Cardiac muscle cell (in vitro differentiated cells and primary cell): Measurements from ENCODE around the gene DYTN. TPM values are rescaled to one million over a fixed set of nuclear protein-coding genes. Genes with fewer than 3 reads are reported as not detected.

ENCODE experiments used
- DNase-seq, 2 donors: peaks; one replicate each; pipeline versions ENCODE4 v3.0.0 to v3.0.0-alpha.2; 2010 to 2017; ENCODE audit warnings: low read depth in 1 of 2, low spot score in 1 of 2
- H3K27ac ChIP-seq: fragments of 200-600 bp; sonication (generic); 2 replicates; pipeline ENCODE4 v1.5.1; 2016
- H3K27me3 ChIP-seq: fragments of 200-600 bp; sonication (generic); 2 replicates; pipeline ENCODE4 v1.6.0; 2016; ENCODE audit warnings: control low read depth
- H3K36me3 ChIP-seq: fragments of 200-600 bp; sonication (generic); 2 replicates; pipeline ENCODE4 v1.5.1; 2016; ENCODE audit warnings: control low read depth
- H3K4me1 ChIP-seq: fragments of 200-600 bp; sonication (generic); 2 replicates; pipeline ENCODE4 v1.8.1; 2017; ENCODE audit warnings: low read depth, mild to moderate bottlenecking, mixed run types
- H3K4me3 ChIP-seq: fragments of 200-600 bp; sonication (generic); 2 replicates; pipeline ENCODE4 v1.5.1; 2016; ENCODE audit warnings: mild to moderate bottlenecking
- H3K9me3 ChIP-seq: fragments of 200-600 bp; sonication (generic); 2 replicates; pipeline ENCODE4 v1.5.1; 2017; ENCODE audit warnings: low read depth, mild to moderate bottlenecking, control low read depth
- polyA plus RNA-seq: library from polyadenylated mRNA; unstranded; fragments of >200 nt; fragmentation: Nextera tagmentation; extraction: Ambion mirVana; gene quantifications from 2 replicates; pipeline ENCODE4 v1.2.1, GENCODE V29; 2016
- total RNA-seq: library from RNA; depleted of rRNA; stranded (reverse); fragments of >200 nt; gene quantifications from 2 replicates; pipeline ENCODE4 v1.2.3, GENCODE V29; 2016
- TF ChIP-seq, protein P1 (sequence below): IDR thresholded peaks from 2 replicates; pipeline ENCODE4 v1.5.1; 2012; ENCODE audit warnings: low read depth, mild to moderate bottlenecking, low read length

The DYTN gene, protein sequence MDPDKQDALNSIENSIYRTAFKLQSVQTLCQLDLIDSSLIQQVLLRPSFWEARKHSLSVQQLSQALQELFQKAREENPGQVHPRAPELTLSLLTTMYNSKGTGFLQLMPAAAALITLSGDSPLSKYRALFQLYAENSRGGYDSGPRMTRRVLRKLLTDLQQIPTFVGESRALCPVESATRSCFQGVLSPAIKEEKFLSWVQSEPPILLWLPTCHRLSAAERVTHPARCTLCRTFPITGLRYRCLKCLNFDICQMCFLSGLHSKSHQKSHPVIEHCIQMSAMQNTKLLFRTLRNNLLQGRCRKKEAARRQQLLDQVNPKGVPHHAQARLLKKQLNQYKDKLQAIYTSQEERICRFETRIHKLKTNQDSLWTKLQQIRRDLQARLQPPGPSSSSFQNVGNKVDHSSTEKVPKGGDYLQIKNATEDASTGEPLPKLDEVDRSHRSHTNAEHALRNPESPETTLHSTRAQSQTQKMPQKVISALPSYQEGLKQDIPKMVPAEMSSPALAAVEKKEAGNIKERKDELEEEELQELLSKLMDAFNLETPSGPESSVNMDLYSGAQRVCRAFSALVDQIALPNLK
- total RNA-seq (not detected in 2 replicates), polyA plus RNA-seq (not detected in 2 replicates)

DNA sequence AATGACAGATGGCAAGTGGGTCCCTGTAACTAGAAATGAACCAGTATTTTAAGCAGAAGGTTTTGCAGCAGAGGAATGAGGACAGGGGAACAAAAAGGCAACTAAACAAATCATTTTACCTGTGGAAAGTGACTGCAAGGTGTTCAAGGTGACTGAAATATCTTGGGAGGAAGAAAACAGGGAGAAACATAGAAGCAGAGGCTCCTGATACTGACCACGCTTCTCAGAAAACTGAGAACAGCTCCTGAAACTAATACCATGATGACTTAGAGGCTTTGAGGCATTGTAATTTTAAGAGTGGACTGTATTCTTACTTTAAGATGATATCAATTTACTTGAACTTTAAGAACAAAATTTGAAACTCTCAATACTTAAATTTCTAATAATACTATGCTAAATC is at the start of gene DYTN:
TSS of gene DYTN (minus strand) at position 101 of the 400 bp plus-strand sequence. CDS start 117 bp downstream, outside the sequence.
- Histone ChIP-seq H3K27me3 (peaks cover 2% of the 10 kb centered on the region), H3K9me3 (no peaks in the 10 kb centered on the region), H3K4me3 (no peak within 1 kb of the TSS), H3K36me3 (no peaks in the 10 kb centered on the region), H3K4me1 (no peaks in the 10 kb centered on the region), H3K27ac (no peak within 1 kb of the TSS)
- no peak for DNase-seq
- TF ChIP-seq, protein P1, sequence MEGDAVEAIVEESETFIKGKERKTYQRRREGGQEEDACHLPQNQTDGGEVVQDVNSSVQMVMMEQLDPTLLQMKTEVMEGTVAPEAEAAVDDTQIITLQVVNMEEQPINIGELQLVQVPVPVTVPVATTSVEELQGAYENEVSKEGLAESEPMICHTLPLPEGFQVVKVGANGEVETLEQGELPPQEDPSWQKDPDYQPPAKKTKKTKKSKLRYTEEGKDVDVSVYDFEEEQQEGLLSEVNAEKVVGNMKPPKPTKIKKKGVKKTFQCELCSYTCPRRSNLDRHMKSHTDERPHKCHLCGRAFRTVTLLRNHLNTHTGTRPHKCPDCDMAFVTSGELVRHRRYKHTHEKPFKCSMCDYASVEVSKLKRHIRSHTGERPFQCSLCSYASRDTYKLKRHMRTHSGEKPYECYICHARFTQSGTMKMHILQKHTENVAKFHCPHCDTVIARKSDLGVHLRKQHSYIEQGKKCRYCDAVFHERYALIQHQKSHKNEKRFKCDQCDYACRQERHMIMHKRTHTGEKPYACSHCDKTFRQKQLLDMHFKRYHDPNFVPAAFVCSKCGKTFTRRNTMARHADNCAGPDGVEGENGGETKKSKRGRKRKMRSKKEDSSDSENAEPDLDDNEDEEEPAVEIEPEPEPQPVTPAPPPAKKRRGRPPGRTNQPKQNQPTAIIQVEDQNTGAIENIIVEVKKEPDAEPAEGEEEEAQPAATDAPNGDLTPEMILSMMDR, result no peak

DNA sequence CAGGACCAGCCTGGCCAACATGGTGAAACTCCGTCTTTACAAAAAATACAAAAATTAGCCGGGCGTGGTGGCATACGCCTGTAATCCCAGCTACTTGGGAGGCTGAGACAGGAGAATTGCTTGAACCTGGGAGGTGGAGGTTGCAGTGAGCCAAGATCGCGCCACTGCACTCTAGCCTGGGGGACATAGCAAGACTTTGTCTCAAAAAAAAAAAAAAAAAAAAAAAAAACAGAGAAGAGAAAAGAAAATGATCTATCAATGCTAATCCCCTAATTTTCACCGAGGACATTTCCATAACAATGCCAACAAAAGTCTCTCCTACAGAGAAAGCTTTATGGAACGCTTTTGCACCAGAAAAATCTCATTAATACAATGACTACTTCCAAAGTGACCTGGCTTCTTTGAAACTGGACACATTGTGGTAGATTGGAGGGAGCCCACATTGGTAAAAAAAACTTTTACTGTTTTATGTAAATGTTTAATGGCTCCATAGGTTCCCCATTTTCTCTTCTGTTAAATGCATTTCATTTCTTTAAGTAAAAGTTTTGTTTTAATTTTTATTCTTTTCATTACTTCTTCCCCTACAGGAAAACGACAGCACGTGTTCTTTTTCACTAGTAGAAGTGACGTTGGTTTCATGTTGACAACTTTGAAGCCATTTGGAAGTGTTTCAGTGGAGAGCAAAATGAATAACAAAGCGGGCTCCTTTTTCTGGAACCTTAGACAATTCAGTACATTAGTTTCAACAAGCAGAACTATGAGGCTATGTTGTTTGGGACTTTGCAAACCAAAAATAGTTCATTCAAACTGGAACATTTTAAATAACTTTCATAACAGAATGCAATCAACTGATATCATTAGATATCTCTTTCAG is 48.1 kb upstream of the DYTN start:
- H3K27ac ChIP-seq, result peak overlapping the region; percentile 85
- no peak for DNase-seq
- peaks cover 12% of the 10 kb centered on the region for H3K36me3 ChIP-seq
- no peaks in the 10 kb centered on the region for H3K9me3 ChIP-seq
- H3K27me3 ChIP-seq, result peaks cover 25% of the 10 kb centered on the region
- TF ChIP-seq, protein P1, result no peak
- peak overlapping the region; percentile 75 for H3K4me3 ChIP-seq
- H3K4me1 ChIP-seq, result peaks cover 10% of the 10 kb centered on the region

DNA sequence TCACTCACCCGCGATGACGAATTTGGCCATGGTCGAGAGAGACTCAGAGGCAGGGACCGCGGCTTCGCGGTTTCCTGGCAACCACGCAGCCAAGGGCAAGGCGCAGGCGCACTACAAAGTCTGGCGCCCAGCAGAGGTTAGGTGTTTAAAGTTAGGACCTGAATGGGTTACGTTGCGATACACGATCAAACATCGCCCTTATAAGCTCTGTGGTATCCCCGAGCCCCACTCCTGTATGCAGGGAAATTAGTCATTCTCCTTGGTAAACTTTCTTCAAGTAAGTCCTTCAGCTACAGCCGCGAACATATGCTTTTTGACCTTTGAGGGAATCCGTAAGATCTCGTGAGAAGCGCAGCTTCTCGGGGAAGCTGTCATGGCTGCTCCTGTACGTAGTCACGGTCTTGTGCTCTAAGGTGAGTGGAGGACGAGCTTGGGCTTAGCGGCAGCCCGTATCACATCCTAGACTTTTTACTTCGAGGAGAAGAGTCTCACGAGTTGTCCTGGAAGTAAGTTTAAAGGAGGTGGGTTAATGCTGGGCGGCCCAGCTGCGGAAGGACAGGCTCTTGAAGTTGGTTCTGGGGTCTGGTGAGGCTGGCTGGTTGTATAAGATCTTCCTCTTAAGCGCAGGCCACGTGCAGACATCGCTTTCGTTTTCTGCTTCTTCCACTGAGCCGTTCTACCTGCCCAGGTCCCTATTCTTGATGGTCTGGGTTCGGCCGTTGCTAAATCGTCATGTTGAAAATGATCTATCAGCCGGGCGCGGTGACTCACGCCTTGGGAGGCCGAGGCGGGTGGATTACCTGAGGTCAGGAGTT is 47.3 kb upstream of the DYTN start, which contains the start of the genes FASTKD2 and MDH1B:
TSS of gene FASTKD2 (plus strand) at position 365 of the 815 bp plus-strand sequence. CDS start 1,088 bp downstream, outside the sequence.
TSS of gene MDH1B (minus strand) at position 87 of the 815 bp plus-strand sequence. CDS start at position 30, 57 bp downstream.
- TF ChIP-seq, protein P1, result no peak
- peak within 1 kb of the TSS; percentile 85 for H3K27ac ChIP-seq
- H3K4me3 ChIP-seq, result peak within 1 kb of the TSS; percentile 75
- H3K27me3 ChIP-seq, result peaks cover 32% of the 10 kb centered on the region
- H3K4me1 ChIP-seq, result peaks cover 10% of the 10 kb centered on the region
- DNase-seq, result peak; percentile 90 to 96
- no peaks in the 10 kb centered on the region for H3K9me3 ChIP-seq
- H3K36me3 ChIP-seq, result peaks cover 8% of the 10 kb centered on the region

DNA sequence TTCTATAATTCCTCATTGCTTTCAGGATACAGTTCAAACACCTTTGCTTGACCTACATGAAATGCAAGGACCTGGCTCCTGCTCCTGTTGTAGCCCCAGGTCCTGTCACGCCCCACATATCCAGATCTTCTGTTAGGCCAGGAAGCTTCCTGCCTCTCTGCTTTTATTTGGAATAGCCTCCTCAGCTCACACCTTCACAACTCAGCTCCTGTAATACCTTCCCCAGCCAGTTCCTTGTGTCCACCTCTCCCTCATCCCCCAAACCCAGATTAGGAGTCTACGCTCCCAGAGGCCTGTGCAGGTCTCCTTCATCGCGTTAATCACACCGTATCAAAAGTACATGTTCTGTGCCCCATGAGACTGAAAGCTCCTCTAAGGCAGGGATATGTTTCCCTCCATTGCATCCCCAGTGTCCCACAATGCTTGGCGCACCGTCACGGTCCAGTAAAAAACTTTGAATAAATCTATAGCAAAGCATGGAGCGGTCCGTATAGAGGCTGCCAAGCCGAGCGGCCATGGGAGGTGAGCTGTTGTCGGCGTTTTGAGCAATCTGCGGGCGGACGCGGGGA is 46.6 kb upstream of the DYTN start:
- H3K36me3 ChIP-seq, result peaks cover 6% of the 10 kb centered on the region
- peaks cover 35% of the 10 kb centered on the region for H3K27me3 ChIP-seq
- TF ChIP-seq, protein P1, result no peak
- H3K9me3 ChIP-seq, result no peaks in the 10 kb centered on the region
- no peak overlapping the region for H3K27ac ChIP-seq
- peaks cover 10% of the 10 kb centered on the region for H3K4me1 ChIP-seq
- peak in 1 of 2 donors; percentile 0 for DNase-seq
- H3K4me3 ChIP-seq, result peak overlapping the region; percentile 75
